Hematopoietic multipotent progenitor cell (in vitro differentiated cells): Measurements from ENCODE around the gene ABTB1. TPM values are rescaled to one million over a fixed set of nuclear protein-coding genes. Genes with fewer than 3 reads are reported as not detected.
"Not testable (repeated sequence)": the region's sequence is repeated elsewhere in the genome, so short reads cannot be mapped to it uniquely, and the experiment has no call there.

Source experiments
- DNase-seq, 3 donors: peaks; one replicate each; pipeline ENCODE4 v3.0.0-alpha.2; 2011 to 2015; ENCODE audit warnings: low read depth in 2 of 3, low spot score in 2 of 3
- total RNA-seq: library from RNA; depleted of rRNA; stranded (reverse); fragments of >200 nt; gene quantifications from one replicate; pipeline ENCODE4 v1.2.3, GENCODE V29; 2012

ABTB1 gene
- total RNA-seq, 1 donor: 42.5 TPM

GRCh38 chr3:127699416-127700300 lies 26.9 kb downstream of the ABTB1 start:
- no peak for DNase-seq

GRCh38 chr3:127700406-127700805 lies 27.7 kb downstream of the ABTB1 start:
- no peak for DNase-seq

GRCh38 chr3:127701280-127701911 lies 28.6 kb downstream of the ABTB1 start:
- no peak for DNase-seq

- DNase-seq: peak in 2 of 3 donors; percentile 27 to 60
Measured at GRCh38 chr3:127702151-127702578, 29.4 kb downstream of the ABTB1 start.

- DNase-seq: not testable (repeated sequence)
Measured at GRCh38 chr3:127704840-127705239, 32.1 kb downstream of the ABTB1 start.

GRCh38 chr3:127706312-127706711 lies 33.6 kb downstream of the ABTB1 start:
- DNase-seq: no peak

- DNase-seq: no peak
Measured at GRCh38 chr3:127706785-127707351, 34.1 kb downstream of the ABTB1 start.

- no peak for DNase-seq
Measured at GRCh38 chr3:127707851-127708411, 35.2 kb downstream of the ABTB1 start.

GRCh38 chr3:127708837-127709236 lies 36.1 kb downstream of the ABTB1 start:
- no peak for DNase-seq

- DNase-seq: no peak
Measured at GRCh38 chr3:127709320-127710060, 36.7 kb downstream of the ABTB1 start.

- no peak for DNase-seq
Measured at GRCh38 chr3:127710155-127710941, 37.6 kb downstream of the ABTB1 start.

GRCh38 chr3:127711021-127711695 lies 38.4 kb downstream of the ABTB1 start:
- DNase-seq: no peak

- no peak for DNase-seq
Measured at GRCh38 chr3:127711896-127712295, 39.1 kb downstream of the ABTB1 start.

GRCh38 chr3:127712461-127712860 lies 39.7 kb downstream of the ABTB1 start:
- DNase-seq: no peak

- no peak for DNase-seq
Measured at GRCh38 chr3:127712881-127713771, 40.4 kb downstream of the ABTB1 start.

- no peak for DNase-seq
Measured at GRCh38 chr3:127714125-127714571, 41.4 kb downstream of the ABTB1 start.

GRCh38 chr3:127714866-127715265 lies 42.1 kb downstream of the ABTB1 start:
- no peak for DNase-seq

GRCh38 chr3:127715532-127715931 lies 42.8 kb downstream of the ABTB1 start:
- no peak for DNase-seq
